Tibial nerve (tissue), 4 donors: ENCODE data around the gene TTC31.

ENCODE experiments used
- CTCF ChIP-seq, 5 experiments: fragments of 200-600 bp in 3 of 5; fragments of 450-650 bp in 2 of 5; sonication (generic) in 3 of 5; IDR thresholded peaks; one replicate each; pipeline ENCODE4 v1.5.1; 2016 to 2019; ENCODE audit warnings: antibody characterized with exemption in 5 of 5, mild to moderate bottlenecking in 3 of 5, moderate library complexity in 2 of 5
- EP300 ChIP-seq, 2 donors: sonication (generic); formaldehyde crosslinking; IDR thresholded peaks; one replicate each; pipeline ENCODE4 v1.6.1; 2017; ENCODE audit warnings: antibody characterized with exemption in 2 of 2, mild to moderate bottlenecking in 1 of 2
- POLR2A ChIP-seq, 2 donors: fragments of 450-650 bp; IDR thresholded peaks; one replicate each; pipeline ENCODE4 v1.6.1; 2017; ENCODE audit warnings: antibody characterized with exemption in 2 of 2, mild to moderate bottlenecking in 2 of 2, moderate library complexity in 2 of 2

- TF ChIP-seq CTCF (IDR thresholded peaks at IDR 0.05) (no peak), EP300 (IDR thresholded peaks at IDR 0.05) (no peak), POLR2A (IDR thresholded peaks at IDR 0.05) (no peak)
Measured at GRCh38 chr2:74542978-74543377, 60.1 kb downstream of the TTC31 start.
